Type B pancreatic cell (in vitro differentiated cells): ENCODE data around the gene METTL27. TPM values are rescaled to one million over a fixed set of nuclear protein-coding genes. Genes with fewer than 3 reads are reported as not detected.

Source experiments
- DNase-seq: peaks from one replicate; pipeline ENCODE4 v3.0.0; 2021; ENCODE audit warnings: mixed read lengths; ENCODE audit not compliant: unreplicated experiment; ENCODE audit errors: extremely low spot score
- H3K27ac Mint-ChIP-seq: 2 replicates; pipeline ENCODE4 v1.8.0; 2021; ENCODE audit warnings: mild to moderate bottlenecking, mixed read lengths
- H3K27me3 Mint-ChIP-seq: 2 replicates; pipeline ENCODE4 v1.8.0; 2021; ENCODE audit warnings: mixed read lengths
- H3K36me3 Mint-ChIP-seq: 2 replicates; pipeline ENCODE4 v1.8.0; 2021; ENCODE audit warnings: mixed read lengths
- H3K4me1 Mint-ChIP-seq: one replicate; pipeline ENCODE4 v1.8.0; 2021; ENCODE audit warnings: mixed read lengths; ENCODE audit not compliant: unreplicated experiment
- H3K4me3 Mint-ChIP-seq: 2 replicates; pipeline ENCODE4 v1.8.0; 2021; ENCODE audit warnings: mild to moderate bottlenecking, mixed read lengths
- H3K9me3 Mint-ChIP-seq: 2 replicates; pipeline ENCODE4 v1.8.0; 2021; ENCODE audit warnings: mixed read lengths
- CTCF ChIP-seq: fragments of 200-600 bp; sonication (generic); conservative IDR thresholded peaks from 2 replicates; pipeline ENCODE4 v1.5.0; 2021; ENCODE audit warnings: antibody characterized with exemption, mild to moderate bottlenecking
- long read RNA-seq: library from polyadenylated mRNA; unstranded; transcript quantifications from one replicate; pipeline ENCODE4 v2.0.0, GENCODE V29; 2020
- total RNA-seq: library from RNA; stranded (reverse); gene quantifications from 2 replicates; pipeline ENCODE4 v1.2.1, GENCODE V29; 2021; ENCODE audit warnings: low replicate concordance

The METTL27 gene
- 8.5 and 11.5 TPM in 2 replicates for total RNA-seq
- long read RNA-seq, partial matches to known transcripts: 0 of 2 reads
- long read RNA-seq, other reads (novel, unspliced or antisense): 1 of 2 reads

GRCh38 chr7:73842067-73842976, at the start of gene METTL27:
TSS of gene METTL27 (minus strand) at chr7:73842516. CDS start at chr7:73842140, 376 bp downstream.
- Mint-ChIP-seq H3K36me3 (no peaks in the 10 kb centered on the region), H3K27me3 (no peaks in the 10 kb centered on the region), H3K4me3 (peak within 1 kb of the TSS; percentile 92), H3K9me3 (no peaks in the 10 kb centered on the region), H3K4me1 (peaks cover 14% of the 10 kb centered on the region), H3K27ac (peak within 1 kb of the TSS; percentile 87)
- TF ChIP-seq CTCF: no peak
- DNase-seq: peak; percentile 92

- peaks cover 5% of the 10 kb centered on the region for H3K36me3 Mint-ChIP-seq
- H3K27me3 Mint-ChIP-seq: peaks cover 8% of the 10 kb centered on the region
- peaks cover 8% of the 10 kb centered on the region for H3K9me3 Mint-ChIP-seq
- peak overlapping the region; percentile 15 for H3K4me3 Mint-ChIP-seq
- H3K27ac Mint-ChIP-seq: no peak overlapping the region
- no peak for DNase-seq
- H3K4me1 Mint-ChIP-seq: peaks cover 15% of the 10 kb centered on the region
- no peak for TF ChIP-seq CTCF
These were observed 49.0 kb upstream of the METTL27 start for GRCh38 chr7:73891178-73891885.

- H3K4me3 Mint-ChIP-seq: no peak overlapping the region
- no peak for DNase-seq
- no peak for TF ChIP-seq CTCF
- peaks cover 3% of the 10 kb centered on the region for H3K9me3 Mint-ChIP-seq
- no peak overlapping the region for H3K27ac Mint-ChIP-seq
- peaks cover 11% of the 10 kb centered on the region for H3K27me3 Mint-ChIP-seq
- H3K36me3 Mint-ChIP-seq: peaks cover 2% of the 10 kb centered on the region
- H3K4me1 Mint-ChIP-seq: peaks cover 20% of the 10 kb centered on the region
These were observed 48.3 kb upstream of the METTL27 start for GRCh38 chr7:73890555-73891147.

GRCh38 chr7:73888959-73889358, 46.6 kb upstream of the METTL27 start:
- H3K4me3 Mint-ChIP-seq: no peak overlapping the region
- no peak for DNase-seq
- H3K27me3 Mint-ChIP-seq: peaks cover 11% of the 10 kb centered on the region
- no peak overlapping the region for H3K27ac Mint-ChIP-seq
- H3K9me3 Mint-ChIP-seq: no peaks in the 10 kb centered on the region
- H3K4me1 Mint-ChIP-seq: peaks cover 10% of the 10 kb centered on the region
- H3K36me3 Mint-ChIP-seq: no peaks in the 10 kb centered on the region
- TF ChIP-seq CTCF: no peak

- H3K4me1 Mint-ChIP-seq: peaks cover 10% of the 10 kb centered on the region
- no peak for TF ChIP-seq CTCF
- DNase-seq: no peak
- no peaks in the 10 kb centered on the region for H3K9me3 Mint-ChIP-seq
- peaks cover 11% of the 10 kb centered on the region for H3K27me3 Mint-ChIP-seq
- H3K4me3 Mint-ChIP-seq: no peak overlapping the region
- no peak overlapping the region for H3K27ac Mint-ChIP-seq
- no peaks in the 10 kb centered on the region for H3K36me3 Mint-ChIP-seq
These were observed 45.4 kb upstream of the METTL27 start for GRCh38 chr7:73887762-73888161.
